Mesenchymal stem cell (in vitro differentiated cells and primary cell): ENCODE data around the gene NIPAL1.

Experiments
- DNase-seq: peaks from one replicate; pipeline ENCODE4 v3.0.0-alpha.2; 2013
- H2AFZ ChIP-seq: one replicate; pipeline ENCODE4 v1.6.1; 2013; ENCODE audit warnings: low read depth, mild to moderate bottlenecking, control low read depth, inconsistent platforms, low read length, moderate library complexity
- H2AK5ac ChIP-seq: 2 replicates; pipeline ENCODE4 v1.6.1; 2013; ENCODE audit warnings: low read length, moderate library complexity, mild to moderate bottlenecking, inconsistent platforms; ENCODE audit not compliant: severe bottlenecking
- H2BK120ac ChIP-seq: one replicate; pipeline ENCODE4 v1.6.1; 2013; ENCODE audit warnings: low read depth, mild to moderate bottlenecking, inconsistent platforms, low read length, moderate library complexity
- H2BK12ac ChIP-seq, 2 experiments: one replicate each; pipeline ENCODE4 v1.6.1; 2013; ENCODE audit warnings: inconsistent platforms in 2 of 2, low read length in 2 of 2, mild to moderate bottlenecking in 2 of 2, moderate library complexity in 2 of 2, control low read depth in 1 of 2
- H2BK15ac ChIP-seq: one replicate; pipeline ENCODE4 v1.6.1; 2013; ENCODE audit warnings: mild to moderate bottlenecking, low read depth, inconsistent platforms; ENCODE audit not compliant: poor library complexity, severe bottlenecking
- H2BK5ac ChIP-seq: 2 replicates; pipeline ENCODE4 v1.6.1; 2013; ENCODE audit warnings: low read depth, mild to moderate bottlenecking, low read length, control low read depth, inconsistent platforms; ENCODE audit not compliant: poor library complexity, severe bottlenecking
- H3K14ac ChIP-seq, 2 experiments: one replicate each; pipeline ENCODE4 v1.6.1; 2013; ENCODE audit warnings: inconsistent platforms in 2 of 2, low read length in 2 of 2, control low read depth in 1 of 2, mild to moderate bottlenecking in 1 of 2, moderate library complexity in 1 of 2
- H3K18ac ChIP-seq, 2 experiments: one replicate each; pipeline ENCODE4 v1.6.1; 2013; ENCODE audit warnings: inconsistent platforms in 2 of 2, low read length in 2 of 2, control low read depth in 1 of 2, low read depth in 1 of 2, mild to moderate bottlenecking in 1 of 2
- H3K23ac ChIP-seq, 2 experiments: one replicate each; pipeline ENCODE4 v1.6.1; 2013; ENCODE audit warnings: inconsistent platforms in 2 of 2, low read length in 2 of 2, mild to moderate bottlenecking in 2 of 2, moderate library complexity in 2 of 2, control low read depth in 1 of 2
- H3K27ac ChIP-seq: 2 replicates; pipeline ENCODE4 v1.5.1; 2013; ENCODE audit warnings: mild to moderate bottlenecking, moderate library complexity, low read length, control low read depth, inconsistent platforms; ENCODE audit not compliant: poor library complexity, severe bottlenecking
- H3K27me3 ChIP-seq, 2 experiments: 2 replicates each; pipeline versions ENCODE4 v1.6.1 to v1.7.0; 2013; ENCODE audit warnings: low read length in 2 of 2, mild to moderate bottlenecking in 2 of 2, moderate library complexity in 2 of 2, control low read depth in 1 of 2, inconsistent platforms in 1 of 2; ENCODE audit not compliant: control insufficient read depth in 1 of 2, insufficient read depth in 1 of 2
- H3K36me3 ChIP-seq, 2 experiments: 2 replicates each; pipeline versions ENCODE4 v1.6.1 to v1.7.0; 2013; ENCODE audit warnings: low read length in 2 of 2, control low read depth in 1 of 2, inconsistent platforms in 1 of 2, low read depth in 1 of 2, mild to moderate bottlenecking in 1 of 2; ENCODE audit not compliant: insufficient read depth in 2 of 2, control insufficient read depth in 1 of 2
- H3K4ac ChIP-seq, 2 experiments: one replicate each; pipeline ENCODE4 v1.6.1; 2013; ENCODE audit warnings: inconsistent platforms in 2 of 2, low read length in 2 of 2, mild to moderate bottlenecking in 2 of 2, moderate library complexity in 2 of 2, control low read depth in 1 of 2, low read depth in 1 of 2
- H3K4me1 ChIP-seq: 2 replicates; pipeline ENCODE4 v1.6.1; 2013; ENCODE audit warnings: low read depth, low read length, control low read depth; ENCODE audit not compliant: control insufficient read depth, insufficient read depth
- H3K4me2 ChIP-seq: 2 replicates; pipeline ENCODE4 v1.6.1; 2013; ENCODE audit warnings: low read length, mild to moderate bottlenecking, inconsistent platforms; ENCODE audit not compliant: poor library complexity, severe bottlenecking
- H3K4me3 ChIP-seq, 2 experiments: 2 replicates each; pipeline versions ENCODE4 v1.5.1 to v1.7.0; 2013; ENCODE audit warnings: low read length in 2 of 2, mild to moderate bottlenecking in 2 of 2, control low read depth in 1 of 2, low read depth in 1 of 2; ENCODE audit not compliant: insufficient read depth in 1 of 2
- H3K79me1 ChIP-seq: replicated peaks from 2 replicates; pipeline ENCODE4 v1.6.1; 2013; ENCODE audit warnings: mild to moderate bottlenecking, control low read depth, low read length, inconsistent platforms; ENCODE audit not compliant: poor library complexity, severe bottlenecking
- H3K9ac ChIP-seq: 2 replicates; pipeline ENCODE4 v1.7.0; 2013; ENCODE audit warnings: mild to moderate bottlenecking, low read length, moderate library complexity
- H3K9me3 ChIP-seq: 2 replicates; pipeline ENCODE4 v1.7.0; 2013; ENCODE audit warnings: mild to moderate bottlenecking, low read length; ENCODE audit not compliant: control insufficient read depth
- H4K8ac ChIP-seq: one replicate; pipeline ENCODE4 v1.6.1; 2013; ENCODE audit warnings: inconsistent platforms, mild to moderate bottlenecking, low read length, moderate library complexity
- H4K91ac ChIP-seq: one replicate; pipeline ENCODE4 v1.6.1; 2013; ENCODE audit warnings: mild to moderate bottlenecking, low read length, inconsistent platforms
- WGBS: methylation state at CpG from one replicate; pipeline ENCODE4 v1.1.7; 2013; ENCODE audit warnings: mixed read lengths; 5-methylcytosine and 5-hydroxymethylcytosine counted together

NIPAL1 gene

DNA sequence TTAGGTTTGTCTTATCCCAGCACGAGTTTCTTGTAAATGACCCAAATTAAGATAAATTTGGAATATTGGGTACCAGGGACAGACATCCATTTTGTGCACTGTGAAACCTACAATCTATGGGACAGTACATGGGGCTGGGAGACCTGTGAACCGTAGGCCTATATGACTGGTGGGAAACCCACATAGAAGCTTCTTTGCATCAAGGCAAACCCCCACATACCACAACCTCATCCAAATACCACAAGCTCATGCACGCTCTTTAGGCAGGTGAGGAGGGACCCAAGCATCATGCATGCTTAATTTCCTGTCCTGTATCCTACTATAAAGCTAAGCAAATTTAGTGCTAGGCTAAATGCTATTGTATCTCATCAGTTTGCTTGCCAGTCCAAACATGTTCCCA is 47.8 kb downstream of the NIPAL1 start:
- H3K9ac ChIP-seq: no peak overlapping the region
- no peaks in the 10 kb centered on the region for H3K4me1 ChIP-seq
- H3K4me3 ChIP-seq: no peak overlapping the region
- no peak overlapping the region for H2BK5ac ChIP-seq
- no peak overlapping the region for H2BK120ac ChIP-seq
- H4K8ac ChIP-seq: no peak overlapping the region
- no peak overlapping the region for H3K4me2 ChIP-seq
- no peaks in the 10 kb centered on the region for H3K36me3 ChIP-seq
- no peak overlapping the region for H2BK15ac ChIP-seq
- H3K23ac ChIP-seq: no peak overlapping the region
- H2BK12ac ChIP-seq: no peak overlapping the region
- H4K91ac ChIP-seq: no peak overlapping the region
- H3K9me3 ChIP-seq: peaks cover 4% of the 10 kb centered on the region
- WGBS: 87% methylated on average over 3 of the region's 3 CpGs
- H3K79me1 ChIP-seq: no peaks in the 10 kb centered on the region
- no peak overlapping the region for H3K27ac ChIP-seq
- no peak for DNase-seq
- no peak overlapping the region for H3K18ac ChIP-seq
- H2AFZ ChIP-seq: no peak overlapping the region
- H3K27me3 ChIP-seq: no peaks in the 10 kb centered on the region
- H3K4ac ChIP-seq: no peak overlapping the region
- no peak overlapping the region for H2AK5ac ChIP-seq
- no peak overlapping the region for H3K14ac ChIP-seq

DNA sequence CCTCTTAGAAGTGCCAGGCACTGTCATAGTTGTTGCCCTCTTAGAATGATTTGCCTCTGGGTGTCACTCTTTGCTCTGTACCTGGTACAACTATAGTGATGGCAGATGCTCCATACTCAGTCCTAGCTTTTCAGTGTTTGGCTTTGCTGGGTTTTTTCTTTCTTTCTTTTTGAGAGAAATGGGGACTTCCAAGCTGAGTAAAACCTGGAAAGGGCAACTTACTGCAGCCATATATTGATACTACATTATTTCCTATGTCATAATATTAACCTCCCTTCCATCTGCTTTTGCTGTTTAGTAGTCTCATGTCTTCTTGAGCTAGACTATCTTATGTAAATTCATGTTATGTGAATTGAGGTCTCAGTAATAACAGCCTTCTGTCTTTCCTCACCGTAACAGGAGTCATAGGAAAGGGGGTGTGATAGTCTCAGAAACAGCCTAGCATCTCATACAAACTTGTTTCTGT is 49.0 kb downstream of the NIPAL1 start:
- Histone ChIP-seq H3K36me3 (no peaks in the 10 kb centered on the region), H3K27ac (no peak overlapping the region), H2BK12ac (no peak overlapping the region), H2BK15ac (no peak overlapping the region), H3K9ac (no peak overlapping the region), H4K8ac (no peak overlapping the region), H3K23ac (no peak overlapping the region), H3K27me3 (no peaks in the 10 kb centered on the region), H3K18ac (no peak overlapping the region), H3K4me3 (no peak overlapping the region), H3K14ac (no peak overlapping the region), H2BK120ac (no peak overlapping the region), H3K4ac (no peak overlapping the region), H4K91ac (no peak overlapping the region), H2AFZ (no peak overlapping the region), H3K4me2 (no peak overlapping the region), H2BK5ac (no peak overlapping the region), H3K4me1 (no peaks in the 10 kb centered on the region), H3K9me3 (no peaks in the 10 kb centered on the region), H3K79me1 (no peaks in the 10 kb centered on the region), H2AK5ac (no peak overlapping the region)
- no peak for DNase-seq
- 100% methylated on average over 1 of the region's 1 CpG for WGBS

GRCh38 chr4:48067536-48067935 is 51.0 kb downstream of the NIPAL1 start:
- Histone ChIP-seq H3K36me3 (no peaks in the 10 kb centered on the region), H3K4me2 (no peak overlapping the region), H4K91ac (no peak overlapping the region)

GRCh38 chr4:48068182-48068581 is 51.6 kb downstream of the NIPAL1 start:
- H3K36me3 ChIP-seq: no peaks in the 10 kb centered on the region
- no peak overlapping the region for H3K9ac ChIP-seq
- H2BK12ac ChIP-seq: no peak overlapping the region
- H3K4me2 ChIP-seq: no peak overlapping the region
- H2BK15ac ChIP-seq: no peak overlapping the region
- 93% methylated on average over 2 of the region's 2 CpGs for WGBS
- no peak overlapping the region for H3K4ac ChIP-seq
- H2AFZ ChIP-seq: no peak overlapping the region
- no peak overlapping the region for H3K4me3 ChIP-seq
- no peak overlapping the region for H3K23ac ChIP-seq
- H3K79me1 ChIP-seq: no peaks in the 10 kb centered on the region
- no peak overlapping the region for H2BK5ac ChIP-seq
- H3K27ac ChIP-seq: no peak overlapping the region
- no peak overlapping the region for H4K91ac ChIP-seq
- no peak for DNase-seq
- no peak overlapping the region for H4K8ac ChIP-seq
- H2BK120ac ChIP-seq: no peak overlapping the region
- no peaks in the 10 kb centered on the region for H3K9me3 ChIP-seq
- no peak overlapping the region for H3K14ac ChIP-seq
- no peaks in the 10 kb centered on the region for H3K4me1 ChIP-seq
- H3K18ac ChIP-seq: no peak overlapping the region
- H2AK5ac ChIP-seq: no peak overlapping the region
- H3K27me3 ChIP-seq: no peaks in the 10 kb centered on the region

More at GRCh38 chr4:48067536-48067935, 51.0 kb downstream of the NIPAL1 start:
- no peaks in the 10 kb centered on the region for H3K27me3 ChIP-seq
- H2AFZ ChIP-seq: no peak overlapping the region
- no peak overlapping the region for H3K18ac ChIP-seq
- no peak overlapping the region for H3K4ac ChIP-seq
- WGBS: 87% methylated on average over 9 of the region's 9 CpGs
- no peak overlapping the region for H4K8ac ChIP-seq
- no peak overlapping the region for H3K27ac ChIP-seq
- no peak overlapping the region for H3K9ac ChIP-seq
- no peak overlapping the region for H3K14ac ChIP-seq
- no peak overlapping the region for H3K23ac ChIP-seq
- H3K4me3 ChIP-seq: no peak overlapping the region
- H2BK12ac ChIP-seq: no peak overlapping the region
- no peaks in the 10 kb centered on the region for H3K9me3 ChIP-seq
- H3K4me1 ChIP-seq: no peaks in the 10 kb centered on the region
- H2BK15ac ChIP-seq: no peak overlapping the region
- no peak overlapping the region for H2BK120ac ChIP-seq
- H2AK5ac ChIP-seq: no peak overlapping the region
- no peaks in the 10 kb centered on the region for H3K79me1 ChIP-seq
- no peak for DNase-seq
- no peak overlapping the region for H2BK5ac ChIP-seq
